ENCODE results near the gene APOBEC3G.

- TF ChIP-seq SNAI2 (CRISPR knock-in tag; IDR thresholded peaks at IDR 0.05) (no peak), PATZ1 (CRISPR knock-in tag; IDR thresholded peaks at IDR 0.05; ENCODE audit: borderline replicate concordance) (no peak), ZFP3 (CRISPR knock-in tag; IDR thresholded peaks at IDR 0.05) (no peak), ZNF565 (CRISPR knock-in tag; conservative IDR thresholded peaks at IDR 0.05; ENCODE audit: low read depth) (no peak), CSRNP3 (CRISPR knock-in tag; IDR thresholded peaks at IDR 0.05) (no peak), ARNTL (CRISPR knock-in tag; IDR thresholded peaks at IDR 0.05; ENCODE audit: borderline replicate concordance, low read depth) (no peak), CSDC2 (CRISPR knock-in tag; IDR thresholded peaks at IDR 0.05) (no peak), PPARA (CRISPR knock-in tag; IDR thresholded peaks at IDR 0.05; ENCODE audit: borderline replicate concordance) (no peak), ISL1 (CRISPR knock-in tag; IDR thresholded peaks at IDR 0.05) (no peak), CREB5 (CRISPR knock-in tag; IDR thresholded peaks at IDR 0.05; ENCODE audit: low read depth) (no peak), ZFP30 (CRISPR knock-in tag; IDR thresholded peaks at IDR 0.05) (no peak), BACH2 (CRISPR knock-in tag; IDR thresholded peaks at IDR 0.05; ENCODE audit: borderline replicate concordance) (no peak), POU6F1 (CRISPR knock-in tag; IDR thresholded peaks at IDR 0.05; ENCODE audit: borderline replicate concordance, low read depth) (no peak)
These were observed 58.2 kb downstream of the APOBEC3G start for GRCh38 chr22:39135092-39135896.

Data from SK-N-SH treated with all-trans-retinoic acid at 6 μM for 48 hours (cell line).